Adrenal gland (tissue), 12 donors: ENCODE results near the gene NAP1L5. TPM values are rescaled to one million over a fixed set of nuclear protein-coding genes. Genes with fewer than 3 reads are reported as not detected.

ENCODE experiments used
- DNase-seq, 7 donors: peaks; one replicate each; pipeline ENCODE4 v3.0.0-alpha.2; 2019 to 2020
- H3K27ac ChIP-seq, 5 donors: fragments of 200-600 bp; sonication (generic) in 4 of 5; 1 replicate in 3 of 5; 2 replicates in 2 of 5; pipeline versions ENCODE4 v1.5.1 to v1.8.0; 2016 to 2020; ENCODE audit warnings: mild to moderate bottlenecking in 1 of 5
- H3K27me3 ChIP-seq: fragments of 200-600 bp; 2 replicates; pipeline ENCODE4 v1.8.0; 2021
- H3K36me3 ChIP-seq, 2 donors: fragments of 200-600 bp; replicated peaks in 1 of 2; 1 replicate in 1 of 2; 2 replicates in 1 of 2; pipeline versions ENCODE4 v1.5.1 to v1.8.0; 2018 to 2022
- H3K4me1 ChIP-seq, 2 donors: fragments of 200-600 bp; replicated peaks in 1 of 2; 1 replicate in 1 of 2; 2 replicates in 1 of 2; pipeline versions ENCODE4 v1.5.1 to v1.8.0; 2018 to 2021
- H3K4me3 ChIP-seq, 4 donors: fragments of 200-600 bp; sonication (generic) in 3 of 4; one replicate each; pipeline ENCODE4 v1.5.1; 2016 to 2018
- H3K9me3 ChIP-seq, 3 donors: fragments of 200-600 bp; sonication (generic) in 1 of 3; replicated peaks in 1 of 3; 1 replicate in 2 of 3; 2 replicates in 1 of 3; pipeline versions ENCODE4 v1.5.1 to v1.8.0; 2016 to 2021
- CTCF ChIP-seq, 6 experiments: fragments of 450-650 bp in 4 of 6; fragments of 200-600 bp in 2 of 6; sonication (generic) in 1 of 6; IDR thresholded peaks; 1 replicate in 5 of 6; 2 replicates in 1 of 6; pipeline versions ENCODE4 v1.5.1 to v1.8.0; 2016 to 2021; ENCODE audit warnings: antibody characterized with exemption in 6 of 6, mild to moderate bottlenecking in 2 of 6, moderate library complexity in 1 of 6
- POLR2A ChIP-seq, 2 donors: fragments of 450-650 bp; IDR thresholded peaks; one replicate each; pipeline ENCODE4 v1.6.1; 2017; ENCODE audit warnings: antibody characterized with exemption in 2 of 2, mild to moderate bottlenecking in 2 of 2, moderate library complexity in 1 of 2
- WGBS, 4 donors: extraction: QIAGEN DNeasy Blood & Tissue Kit in 2 of 4; methylation state at CpG; one replicate each; pipeline versions ENCODE4 v1.1.5 to v1.1.7; 2013 to 2017; 5-methylcytosine and 5-hydroxymethylcytosine counted together
- intact Hi-C, 2 donors: fragments of 100-400 bp; cut with DNase I; formaldehyde crosslinking; loops; one replicate each; pipeline versions ENCODE4 v1.14.1 to v1.15.0; 2022 to 2023
- polyA plus RNA-seq, 3 donors: library from polyadenylated mRNA; stranded (reverse); fragments of 200-250 nt in 2 of 3; fragments of 350-450 nt in 1 of 3; fragmentation: Illumina TruSeq in 1 of 3; extraction: RNeasy Lipid Tissue Mini Kit (QIAGEN cat#74804) in 1 of 3; gene quantifications; one replicate each; pipeline ENCODE4 v1.2.3, GENCODE V29; 2013 to 2014
- total RNA-seq, 9 donors: library from RNA; depleted of rRNA in 4 of 9; stranded (reverse); fragments of >200 nt in 4 of 9; fragments of 120-200 nt in 1 of 9; fragmentation: NEBNext Ultra II Directional in 1 of 9; extraction: Animal tissue kit (Norgen Biotek cat#: 25700) in 1 of 9; gene quantifications; one replicate each; pipeline versions ENCODE4 v1.1.0 to v1.2.4, GENCODE V29; 2013 to 2023
- donor health status: healthy with polysubstance abuse.
- donor health status: Bipolar disorder and iron deficiency.
- donor health status: DM: yes; HTN: yes; CAD: no.
- donor health status: DM: no; HTN: no; CAD: no.
- donor health status: DM: no; HTN: no; CAD: no.
- donor health status: DM: yes; HTN: yes; CAD: no.

The NAP1L5 gene
- total and polyA plus RNA-seq, 12 donors = 5.0 to 57.6 (median 14.1) TPM

GRCh38 chr4:88745581-88746163, 48.0 kb upstream of the NAP1L5 start:
- no peak for DNase-seq
- peak overlapping the region in 4 of 5 donors; percentile 45 to 77 (median 56) for H3K27ac ChIP-seq
- intact Hi-C loops = no loop called here
- WGBS, 4 donors = 30 to 45% (median 43%) methylated on average over 1 of the region's 1 CpG
- H3K4me1 ChIP-seq = peaks cover 14 to 18% of the 10 kb centered on the region in 2 donors
- no peaks in the 10 kb centered on the region for H3K9me3 ChIP-seq
- no peak overlapping the region for H3K4me3 ChIP-seq
- peaks cover 0 to 51% of the 10 kb centered on the region in 2 donors for H3K36me3 ChIP-seq
- TF ChIP-seq CTCF (IDR thresholded peaks at IDR 0.05) = peak in 1 of 6 experiments; percentile 4
- TF ChIP-seq POLR2A (IDR thresholded peaks at IDR 0.05) = no peak
- no peaks in the 10 kb centered on the region for H3K27me3 ChIP-seq

GRCh38 chr4:88745175-88745574, 47.5 kb upstream of the NAP1L5 start:
- Histone ChIP-seq H3K9me3 (no peaks in the 10 kb centered on the region), H3K4me1 (peaks cover 14 to 18% of the 10 kb centered on the region in 2 donors), H3K4me3 (no peak overlapping the region), H3K27ac (peak overlapping the region in 4 of 5 donors; percentile 45 to 77 (median 56)), H3K27me3 (no peaks in the 10 kb centered on the region), H3K36me3 (peaks cover 0 to 46% of the 10 kb centered on the region in 2 donors)
- WGBS, 4 donors = 60 to 100% (median 75%) methylated on average over 1 of the region's 1 CpG
- no peak for DNase-seq
- TF ChIP-seq CTCF (IDR thresholded peaks at IDR 0.05) = no peak
- intact Hi-C loops = no loop called here

DNA sequence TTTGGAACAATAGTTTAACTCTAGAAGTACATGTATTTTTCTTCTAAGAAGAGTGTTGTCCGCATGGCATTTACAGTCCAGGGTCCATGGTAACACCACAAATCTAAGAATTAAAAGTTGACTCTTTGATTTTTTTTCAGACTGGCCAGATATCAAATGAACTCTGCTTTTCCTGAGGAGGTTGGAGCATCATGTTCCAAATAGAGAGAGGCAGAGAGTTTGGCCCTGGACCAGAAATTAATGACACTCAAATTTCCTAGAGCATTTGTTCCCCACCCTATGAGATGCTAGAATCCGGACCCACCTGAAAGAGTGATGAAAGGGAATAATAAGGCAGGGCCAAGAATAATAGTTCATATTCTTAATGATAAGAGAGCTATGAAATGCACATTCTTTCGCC, 47.0 kb upstream of the NAP1L5 start:
- DNase-seq = no peak
- Histone ChIP-seq H3K4me1 (peaks cover 14 to 18% of the 10 kb centered on the region in 2 donors), H3K9me3 (no peaks in the 10 kb centered on the region), H3K36me3 (peaks cover 0 to 40% of the 10 kb centered on the region in 2 donors), H3K27me3 (no peaks in the 10 kb centered on the region), H3K4me3 (no peak overlapping the region), H3K27ac (peak overlapping the region in 2 of 5 donors; percentile 51 to 61)
- intact Hi-C loops = no loop called here
- 80 to 92% (median 86%) methylated on average over 3 of the region's 3 CpGs for WGBS, 4 donors
- TF ChIP-seq POLR2A (IDR thresholded peaks at IDR 0.05) = no peak
- TF ChIP-seq CTCF (IDR thresholded peaks at IDR 0.05) = no peak

- DNase-seq = no peak
- Histone ChIP-seq H3K9me3 (no peaks in the 10 kb centered on the region), H3K4me1 (peaks cover 14 to 18% of the 10 kb centered on the region in 2 donors), H3K36me3 (peaks cover 0 to 34% of the 10 kb centered on the region in 2 donors), H3K27ac (no peak overlapping the region), H3K4me3 (no peak overlapping the region), H3K27me3 (no peaks in the 10 kb centered on the region)
- no peak for TF ChIP-seq POLR2A (IDR thresholded peaks at IDR 0.05)
- no peak for TF ChIP-seq CTCF (IDR thresholded peaks at IDR 0.05)
- intact Hi-C loops = no loop called here
- WGBS, 4 donors = 95 to 98% (median 96%) methylated on average over 3 of the region's 3 CpGs
These were observed 46.1 kb upstream of the NAP1L5 start for GRCh38 chr4:88743696-88744095.
